GM12874 (cell line): ENCODE data around the gene NEUROD2.

ENCODE experiments used
- TF ChIP-seq, protein P1 (sequence below): IDR thresholded peaks from 2 replicates; pipeline ENCODE4 v1.5.1; 2011; ENCODE audit warnings: low read depth, mild to moderate bottlenecking, control low read depth, low read length, moderate library complexity; ENCODE audit not compliant: insufficient read depth

NEUROD2 gene

DNA sequence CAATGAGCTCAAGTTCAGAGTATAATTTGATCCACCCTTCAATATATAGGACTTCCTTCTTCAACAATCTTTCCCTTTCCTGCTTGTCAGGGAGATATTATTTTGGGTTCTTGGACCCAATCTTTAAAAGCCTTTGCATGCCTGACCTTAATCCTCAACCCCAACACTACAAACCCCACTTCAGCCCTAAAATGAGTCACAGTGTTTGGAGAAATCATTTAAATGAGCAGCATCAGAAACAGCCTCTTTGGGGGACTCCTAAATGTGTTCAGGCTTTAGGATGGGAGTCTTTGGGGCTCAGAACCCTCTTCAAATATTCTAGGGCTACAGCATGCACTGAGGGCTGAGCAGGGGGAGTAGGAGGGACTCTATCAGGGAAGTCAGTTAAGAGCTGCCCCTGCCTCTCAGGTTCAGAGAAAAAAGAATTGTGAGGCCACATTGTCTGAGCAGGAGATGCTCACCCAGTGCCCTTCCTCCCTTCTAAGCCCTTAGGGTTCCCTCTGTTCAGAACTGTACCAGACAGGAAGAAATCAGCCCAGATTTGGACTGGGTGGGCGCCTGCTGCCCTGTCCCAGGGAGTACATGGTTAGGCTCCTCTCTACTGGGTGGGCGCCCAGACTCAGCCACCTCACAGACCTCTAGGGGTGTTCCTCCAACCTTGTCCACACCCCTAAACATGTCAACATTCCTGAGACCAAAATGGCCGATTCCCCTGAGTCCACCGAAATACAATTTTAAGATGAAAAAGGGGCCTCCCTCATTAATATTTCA lies 5.0 kb downstream of the NEUROD2 start:
- TF ChIP-seq, protein P1, sequence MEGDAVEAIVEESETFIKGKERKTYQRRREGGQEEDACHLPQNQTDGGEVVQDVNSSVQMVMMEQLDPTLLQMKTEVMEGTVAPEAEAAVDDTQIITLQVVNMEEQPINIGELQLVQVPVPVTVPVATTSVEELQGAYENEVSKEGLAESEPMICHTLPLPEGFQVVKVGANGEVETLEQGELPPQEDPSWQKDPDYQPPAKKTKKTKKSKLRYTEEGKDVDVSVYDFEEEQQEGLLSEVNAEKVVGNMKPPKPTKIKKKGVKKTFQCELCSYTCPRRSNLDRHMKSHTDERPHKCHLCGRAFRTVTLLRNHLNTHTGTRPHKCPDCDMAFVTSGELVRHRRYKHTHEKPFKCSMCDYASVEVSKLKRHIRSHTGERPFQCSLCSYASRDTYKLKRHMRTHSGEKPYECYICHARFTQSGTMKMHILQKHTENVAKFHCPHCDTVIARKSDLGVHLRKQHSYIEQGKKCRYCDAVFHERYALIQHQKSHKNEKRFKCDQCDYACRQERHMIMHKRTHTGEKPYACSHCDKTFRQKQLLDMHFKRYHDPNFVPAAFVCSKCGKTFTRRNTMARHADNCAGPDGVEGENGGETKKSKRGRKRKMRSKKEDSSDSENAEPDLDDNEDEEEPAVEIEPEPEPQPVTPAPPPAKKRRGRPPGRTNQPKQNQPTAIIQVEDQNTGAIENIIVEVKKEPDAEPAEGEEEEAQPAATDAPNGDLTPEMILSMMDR = no peak

DNA sequence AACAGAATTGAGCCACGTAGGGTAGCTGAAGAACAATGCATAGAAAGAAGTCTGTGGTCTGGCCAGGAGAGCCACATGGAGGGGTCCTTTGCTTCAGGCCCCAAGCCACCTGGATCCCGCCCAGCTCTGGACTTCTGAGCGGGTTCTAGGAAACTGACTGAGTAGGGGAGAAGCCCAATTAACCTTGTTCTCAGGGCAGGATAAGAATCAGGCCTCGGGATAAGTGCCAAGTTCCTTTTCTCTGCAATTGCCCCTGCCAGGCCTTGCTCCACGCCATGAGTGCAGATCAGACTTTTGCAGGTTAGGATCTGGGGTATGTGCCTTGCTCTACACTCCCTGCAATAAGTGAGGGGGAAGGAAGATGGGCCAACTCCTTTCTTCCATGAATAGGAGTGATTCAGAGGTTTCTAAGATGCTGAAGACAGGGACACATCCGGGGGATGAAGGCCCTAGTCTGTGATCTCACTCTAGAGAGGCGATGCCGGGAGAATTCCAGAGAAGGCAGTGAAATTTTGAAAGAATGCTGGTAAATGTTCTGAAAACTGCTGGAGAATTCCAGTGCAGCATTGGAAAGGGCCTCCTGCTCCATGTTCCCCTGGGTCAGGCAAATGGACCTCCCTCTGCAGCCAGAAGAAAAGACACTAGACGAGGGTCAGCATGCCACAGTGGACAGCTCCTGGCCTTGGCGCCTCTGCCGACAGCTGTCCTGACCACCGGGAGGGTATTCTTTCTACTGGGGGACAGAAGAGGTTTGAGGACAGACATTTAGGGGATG lies 5.8 kb downstream of the NEUROD2 start:
- TF ChIP-seq, protein P1 = no peak

DNA sequence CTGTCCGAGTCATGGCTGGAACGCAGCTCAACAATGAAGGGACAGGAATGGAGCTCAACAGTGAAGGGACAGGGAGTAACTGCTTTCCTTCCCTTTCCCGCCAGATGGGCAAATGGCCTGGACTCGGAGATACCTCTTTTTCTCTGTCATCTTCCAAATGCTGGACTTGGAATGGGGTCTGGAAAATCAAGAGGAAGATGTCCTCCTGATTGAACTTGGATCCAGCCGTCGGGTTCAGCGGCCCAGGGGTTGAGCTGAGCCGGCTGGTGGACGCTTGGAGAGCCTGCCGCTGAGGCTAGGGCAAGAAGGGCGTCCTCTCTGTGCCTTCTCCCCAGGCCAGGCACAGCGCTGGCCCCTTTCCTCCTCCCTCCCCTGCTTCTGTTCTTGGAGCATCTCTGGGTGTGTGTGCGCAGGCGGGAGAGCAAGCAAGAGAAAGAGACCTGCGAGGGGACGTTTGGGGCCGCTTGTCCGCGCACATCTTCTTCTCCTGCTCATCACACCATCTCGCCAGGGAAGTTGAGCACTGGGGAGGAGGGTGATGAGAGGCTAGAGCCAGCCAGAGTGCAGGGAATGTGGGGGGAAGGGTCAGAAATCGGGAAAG lies 6.6 kb downstream of the NEUROD2 start:
- TF ChIP-seq, protein P1 = no peak

DNA sequence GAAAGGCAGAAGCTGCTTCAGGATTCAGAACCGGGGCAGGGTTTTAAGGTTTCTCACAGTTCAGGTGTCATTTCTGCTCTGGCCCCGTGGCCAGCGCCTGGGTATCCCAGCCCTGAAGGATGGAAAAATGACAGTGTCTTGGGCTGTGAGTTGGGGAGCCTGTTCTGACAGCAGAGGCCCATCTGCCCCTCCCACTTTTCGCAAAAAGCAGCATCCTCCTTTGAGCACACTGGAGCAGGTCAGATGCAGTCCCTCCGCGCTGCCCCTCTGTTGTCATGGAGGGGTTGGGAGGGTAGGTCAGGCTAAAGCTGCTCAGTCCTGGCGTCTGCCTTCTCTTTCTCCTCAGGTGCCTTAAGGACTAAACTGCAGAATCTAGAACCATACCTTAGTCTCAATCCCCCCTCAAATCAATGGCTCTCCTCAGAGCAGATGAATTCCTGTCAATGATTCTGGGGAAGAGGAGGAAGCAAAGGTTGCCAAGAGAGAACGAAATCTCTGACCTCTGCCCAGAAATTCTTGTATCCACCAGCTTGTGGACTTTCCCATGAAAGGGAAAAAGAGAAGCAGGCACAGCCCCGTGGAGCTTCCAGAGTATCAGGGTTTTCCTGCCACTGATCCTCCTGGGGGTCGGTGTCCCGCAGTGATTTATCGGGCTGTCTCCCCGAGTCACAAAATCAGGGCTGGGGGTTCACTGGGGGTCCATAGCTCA lies 7.3 kb downstream of the NEUROD2 start:
- TF ChIP-seq, protein P1 = no peak

DNA sequence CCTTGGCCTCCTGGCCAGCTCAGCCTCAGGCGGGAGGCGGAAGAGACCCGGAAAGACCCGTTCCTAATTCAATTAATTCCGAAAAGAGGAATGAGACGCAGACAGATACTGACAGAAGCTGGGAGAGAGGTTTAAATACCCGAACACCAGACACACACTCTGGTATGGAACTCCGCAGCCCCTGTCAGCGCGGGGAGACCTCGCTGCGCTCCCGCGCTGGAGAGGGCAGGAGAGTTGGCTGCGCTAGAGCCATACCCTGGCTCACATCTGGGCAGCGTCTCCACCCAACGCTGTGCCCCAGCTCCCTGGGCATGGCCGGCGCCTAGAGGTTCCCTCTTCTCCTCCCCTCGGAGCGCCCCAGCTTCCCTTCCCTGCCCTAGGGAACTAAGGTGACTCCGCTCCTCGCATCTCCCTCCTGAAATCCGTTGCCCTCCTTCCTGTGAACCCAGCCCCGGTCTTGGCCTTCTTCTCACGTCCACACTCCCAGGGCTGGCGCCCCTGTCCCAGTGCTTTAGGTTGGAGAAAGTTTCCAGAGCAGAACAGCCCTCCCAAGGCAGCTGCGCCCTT lies 8.0 kb downstream of the NEUROD2 start:
- TF ChIP-seq, protein P1 = no peak

DNA sequence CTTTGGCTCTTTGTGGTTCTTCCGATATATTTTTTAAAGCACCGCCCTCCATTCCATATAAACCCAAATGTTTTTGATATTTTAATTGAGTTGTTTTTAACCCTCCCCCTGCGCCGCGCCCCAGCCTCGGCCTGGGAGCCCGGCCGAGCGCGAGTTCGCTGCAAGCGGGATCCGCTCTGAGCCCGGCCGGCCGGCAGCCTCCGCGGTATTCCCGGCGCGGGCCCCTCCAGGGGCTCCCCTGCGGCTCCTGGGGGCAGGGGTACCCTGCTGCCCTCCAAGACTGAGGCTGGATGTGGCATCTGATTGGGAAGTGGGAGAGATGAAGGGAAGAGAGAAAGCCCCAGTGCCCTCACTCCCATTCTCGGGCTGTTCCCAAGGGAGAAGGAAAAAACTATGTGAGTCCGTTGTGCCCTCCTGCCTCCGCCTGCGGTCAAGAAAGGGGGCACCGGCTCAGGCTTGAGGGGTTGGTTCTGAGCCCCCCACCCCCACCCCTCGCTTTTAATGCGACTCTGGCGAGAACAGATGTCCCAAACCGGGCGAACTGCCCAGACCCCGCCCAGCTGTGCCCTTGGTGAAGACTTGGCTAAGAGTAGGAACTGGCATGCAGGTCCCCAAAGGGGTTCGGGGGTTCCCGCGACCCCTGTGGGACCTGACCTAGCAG lies 8.6 kb downstream of the NEUROD2 start:
- TF ChIP-seq, protein P1 = no peak
